ENCODE results near the gene IL22. TPM values are rescaled to one million over a fixed set of nuclear protein-coding genes. Genes with fewer than 3 reads are reported as not detected.
A peak's percentile ranks its signal among the peaks of the same experiment; 100 is the strongest.

Gene IL22
- total and polyA plus RNA-seq, 9 of the 15 experiments (the other 6 are each of a cell fraction or from before 2014, with no cell fraction given), result not detected

- Histone ChIP-seq H3K9me1 (ENCODE audit: control insufficient read depth, insufficient read depth, low read length) (no peaks in the 10 kb centered on the region), H3K36me3 (ENCODE audit: control insufficient read depth, insufficient read depth, low read length) (no peaks in the 10 kb centered on the region), H3K27ac (ENCODE audit: extremely low read depth, low read depth, low read length) (no peak overlapping the region), H3K4me2 (ENCODE audit: insufficient read depth, low read length) (no peak overlapping the region), H3K9me3 (replicated peaks; ENCODE audit: control insufficient read depth, insufficient read depth, low read depth, low read length) (no peaks in the 10 kb centered on the region), H2AFZ (ENCODE audit: low read depth, low read length) (no peak overlapping the region), H3K27me3 (ENCODE audit: control insufficient read depth in 2 of 2, insufficient read depth in 2 of 2, low read length in 2 of 2) (peaks cover 7 to 14% of the 10 kb centered on the region in 2 experiments; a peak in 2 of 5 replicates), H4K20me1 (replicated peaks; ENCODE audit: control insufficient read depth, insufficient read depth, low read length) (no peaks in the 10 kb centered on the region), H3K4me1 (replicated peaks in 1 of 2; ENCODE audit: control insufficient read depth in 2 of 2, insufficient read depth in 2 of 2, low read length in 2 of 2) (peaks cover 0 to 8% of the 10 kb centered on the region in 2 experiments; a peak in 3 of 5 replicates), H3K4me3 (no peak overlapping the region), H3K9ac (ENCODE audit: insufficient read depth in 1 of 2, low read depth in 2 of 2, low read length in 2 of 2) (no peak overlapping the region), H3K79me2 (ENCODE audit: control insufficient read depth, insufficient read depth, low read length) (no peaks in the 10 kb centered on the region)
- intact Hi-C loops (cut with micrococcal nuclease) (loop anchor here (5.0 kb wide), 1 partner anchor 82 kb away; no protein-coding TSS in a partner anchor), in situ Hi-C loops (cut with MboI) (no loop called here)
- ATAC-seq (no peak), FAIRE-seq (no peak), DNase-seq (ENCODE audit: extremely low read depth in 1 of 4, low spot score in 3 of 4) (no peak)
- TF ChIP-seq ARNT (IDR thresholded peaks at IDR 0.05) (no peak), ZNF512 (tag; IDR thresholded peaks at IDR 0.05) (peak; percentile 80; the same call in 1 of the 2 replicates)
- CTCF ChIA-PET (ENCODE audit: low intra/inter-chr PET ratio), result interaction anchor here (0.7 kb wide), 1 partner anchor 82 kb away, joined by 3 read pairs; no protein-coding TSS in a partner anchor
- BruUV-seq (replicated peaks), result no TSS peak
- WGBS (ENCODE audit: insufficient coverage, low coverage, missing lambda C conversion rate), result 11% methylated on average over 1 of the region's 2 CpGs
- POLR2A ChIA-PET, result interaction anchor here (1.3 to 2.0 kb wide), 2 partner anchors 10 to 11 kb away, joined by 3 to 6 read pairs; no protein-coding TSS in a partner anchor
Measured at GRCh38 chr12:68235576-68235975, 17.8 kb downstream of the IL22 start.

GRCh38 chr12:68234140-68234539, 19.3 kb downstream of the IL22 start:
- no peaks in the 10 kb centered on the region for H3K79me2 ChIP-seq (ENCODE audit: control insufficient read depth, insufficient read depth, low read length)
- H3K9me3 ChIP-seq (replicated peaks; ENCODE audit: control insufficient read depth, insufficient read depth, low read depth, low read length), result no peaks in the 10 kb centered on the region
- H3K27ac ChIP-seq (ENCODE audit: extremely low read depth, low read depth, low read length), result no peak overlapping the region
- peaks cover 0 to 3% of the 10 kb centered on the region in 2 experiments; a peak in 2 of 5 replicates for H3K4me1 ChIP-seq (replicated peaks in 1 of 2; ENCODE audit: control insufficient read depth in 2 of 2, insufficient read depth in 2 of 2, low read length in 2 of 2)
- H2AFZ ChIP-seq (ENCODE audit: low read depth, low read length), result no peak overlapping the region
- H4K20me1 ChIP-seq (replicated peaks; ENCODE audit: control insufficient read depth, insufficient read depth, low read length), result no peaks in the 10 kb centered on the region
- in situ Hi-C loops (cut with MboI) (no loop called here), intact Hi-C loops (cut with micrococcal nuclease) (no loop called here)
- no peaks in the 10 kb centered on the region for H3K9me1 ChIP-seq (ENCODE audit: control insufficient read depth, insufficient read depth, low read length)
- ATAC-seq (no peak), FAIRE-seq (no peak), DNase-seq (ENCODE audit: extremely low read depth in 1 of 4, low spot score in 3 of 4) (no peak)
- H3K4me2 ChIP-seq (ENCODE audit: insufficient read depth, low read length), result no peak overlapping the region
- H3K27me3 ChIP-seq (ENCODE audit: control insufficient read depth in 2 of 2, insufficient read depth in 2 of 2, low read length in 2 of 2), result peaks cover 7 to 14% of the 10 kb centered on the region in 2 experiments; a peak in 2 of 5 replicates
- WGBS (ENCODE audit: insufficient coverage, low coverage, missing lambda C conversion rate), result 9% methylated on average over 2 of the region's 2 CpGs
- ChIA-PET POLR2A (interaction anchor here (0.6 kb wide), 1 partner anchor 10 kb away, joined by 3 read pairs; no protein-coding TSS in a partner anchor), CTCF (ENCODE audit: low intra/inter-chr PET ratio) (no interaction called here)
- H3K9ac ChIP-seq (ENCODE audit: insufficient read depth in 1 of 2, low read depth in 2 of 2, low read length in 2 of 2), result no peak overlapping the region
- H3K36me3 ChIP-seq (ENCODE audit: control insufficient read depth, insufficient read depth, low read length), result no peaks in the 10 kb centered on the region
- BruUV-seq (replicated peaks), result no TSS peak
- no peak overlapping the region for H3K4me3 ChIP-seq
- TF ChIP-seq, protein P1, sequence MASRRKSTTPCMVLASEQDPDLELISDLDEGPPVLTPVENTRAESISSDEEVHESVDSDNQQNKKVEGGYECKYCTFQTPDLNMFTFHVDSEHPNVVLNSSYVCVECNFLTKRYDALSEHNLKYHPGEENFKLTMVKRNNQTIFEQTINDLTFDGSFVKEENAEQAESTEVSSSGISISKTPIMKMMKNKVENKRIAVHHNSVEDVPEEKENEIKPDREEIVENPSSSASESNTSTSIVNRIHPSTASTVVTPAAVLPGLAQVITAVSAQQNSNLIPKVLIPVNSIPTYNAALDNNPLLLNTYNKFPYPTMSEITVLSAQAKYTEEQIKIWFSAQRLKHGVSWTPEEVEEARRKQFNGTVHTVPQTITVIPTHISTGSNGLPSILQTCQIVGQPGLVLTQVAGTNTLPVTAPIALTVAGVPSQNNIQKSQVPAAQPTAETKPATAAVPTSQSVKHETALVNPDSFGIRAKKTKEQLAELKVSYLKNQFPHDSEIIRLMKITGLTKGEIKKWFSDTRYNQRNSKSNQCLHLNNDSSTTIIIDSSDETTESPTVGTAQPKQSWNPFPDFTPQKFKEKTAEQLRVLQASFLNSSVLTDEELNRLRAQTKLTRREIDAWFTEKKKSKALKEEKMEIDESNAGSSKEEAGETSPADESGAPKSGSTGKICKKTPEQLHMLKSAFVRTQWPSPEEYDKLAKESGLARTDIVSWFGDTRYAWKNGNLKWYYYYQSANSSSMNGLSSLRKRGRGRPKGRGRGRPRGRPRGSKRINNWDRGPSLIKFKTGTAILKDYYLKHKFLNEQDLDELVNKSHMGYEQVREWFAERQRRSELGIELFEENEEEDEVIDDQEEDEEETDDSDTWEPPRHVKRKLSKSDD (conservative IDR thresholded peaks at IDR 0.05; ENCODE audit: low read length), result no peak
- no peak for TF ChIP-seq IRF2 (CRISPR knock-in tag; IDR thresholded peaks at IDR 0.05)
